IMR-90 (cell line): Measurements from ENCODE around the gene SLC22A7. TPM values are rescaled to one million over a fixed set of nuclear protein-coding genes. Genes with fewer than 3 reads are reported as not detected.

Source experiments
- ATAC-seq: fragments of 200-7000 bp; cut with Tn5 transposase; 2 replicates; pipeline ENCODE4 v1.9.1; 2020; ENCODE audit warnings: low read depth, mild to moderate bottlenecking, moderate library complexity
- BruUV-seq: library from RNA; stranded (reverse); fragments of 400-500 nt; replicated peaks from 2 replicates; lab custom pipeline; 2021; lab: Mats Ljungman, UMichigan
- CTCF ChIA-PET: fragments of 300-600 bp; formaldehyde crosslinking; extraction: SDS; loops from one replicate; lab custom pipeline; 2021; ENCODE audit warnings: antibody characterized with exemption; lab: Yijun Ruan, JAX
- POLR2A ChIA-PET: fragments of 300-600 bp; sonication (Branson Sonifier 250); formaldehyde crosslinking; loops from one replicate; lab custom pipeline; 2022; ENCODE audit warnings: antibody characterized with exemption; ENCODE audit not compliant: unreplicated experiment; lab: Charles Lee
- DNase-seq: peaks from one replicate; pipeline ENCODE4 v3.0.0; 2013
- H2AFZ ChIP-seq: replicated peaks from 2 replicates; pipeline ENCODE3; 2013; ENCODE audit warnings: low read length, mild to moderate bottlenecking; ENCODE audit not compliant: poor library complexity
- H2AK5ac ChIP-seq: 2 replicates; pipeline ENCODE4 v1.6.1; 2013; ENCODE audit warnings: low read depth, low read length, inconsistent platforms
- H2AK9ac ChIP-seq: replicated peaks from 2 replicates; pipeline ENCODE3; 2013; ENCODE audit warnings: mild to moderate bottlenecking, low read depth, low read length, moderate library complexity; ENCODE audit not compliant: poor library complexity
- H2BK120ac ChIP-seq: 2 replicates; pipeline ENCODE4 v1.6.1; 2013; ENCODE audit warnings: low read depth, low read length, inconsistent platforms
- H2BK15ac ChIP-seq: 3 replicates; pipeline ENCODE4 v1.6.1; 2013; ENCODE audit warnings: low read depth, low read length, inconsistent platforms
- H2BK20ac ChIP-seq: 2 replicates; pipeline ENCODE4 v1.6.1; 2013; ENCODE audit warnings: low read depth, mild to moderate bottlenecking, inconsistent platforms, low read length, moderate library complexity
- H2BK5ac ChIP-seq: 2 replicates; pipeline ENCODE4 v1.6.1; 2013; ENCODE audit warnings: mild to moderate bottlenecking, low read depth, low read length, inconsistent platforms; ENCODE audit not compliant: poor library complexity, severe bottlenecking
- H3K14ac ChIP-seq: replicated peaks from 2 replicates; pipeline ENCODE4 v1.6.1; 2013; ENCODE audit warnings: low read depth, low read length, inconsistent platforms
- H3K18ac ChIP-seq: 2 replicates; pipeline ENCODE4 v1.6.1; 2013; ENCODE audit warnings: low read depth, low read length, control low read depth
- H3K23ac ChIP-seq: 2 replicates; pipeline ENCODE4 v1.6.1; 2013; ENCODE audit warnings: low read depth, low read length, inconsistent platforms
- H3K27ac ChIP-seq: 2 replicates; pipeline ENCODE4 v1.5.1; 2013; ENCODE audit warnings: mild to moderate bottlenecking, control low read depth, low read length; ENCODE audit not compliant: insufficient read depth
- H3K27me3 ChIP-seq: 2 replicates; pipeline ENCODE4 v1.6.1; 2013; ENCODE audit warnings: low read length; ENCODE audit not compliant: control insufficient read depth, insufficient read depth
- H3K36me3 ChIP-seq: 2 replicates; pipeline ENCODE4 v1.6.1; 2013; ENCODE audit warnings: low read length, mixed read lengths; ENCODE audit not compliant: control insufficient read depth, insufficient read depth
- H3K4ac ChIP-seq: 2 replicates; pipeline ENCODE4 v1.6.1; 2013; ENCODE audit warnings: low read depth, low read length, inconsistent platforms
- H3K4me1 ChIP-seq: 2 replicates; pipeline ENCODE4 v1.6.1; 2013; ENCODE audit warnings: low read length, mixed read lengths; ENCODE audit not compliant: control insufficient read depth, insufficient read depth
- H3K4me2 ChIP-seq: 2 replicates; pipeline ENCODE4 v1.6.1; 2013; ENCODE audit warnings: low read depth, mild to moderate bottlenecking, control low read depth, low read length, moderate library complexity
- H3K4me3 ChIP-seq: 2 replicates; pipeline ENCODE4 v1.5.1; 2013; ENCODE audit warnings: low read depth, mild to moderate bottlenecking, control low read depth, low read length, moderate library complexity; ENCODE audit not compliant: insufficient read depth
- H3K56ac ChIP-seq: 2 replicates; pipeline ENCODE4 v1.6.1; 2013; ENCODE audit warnings: low read length, inconsistent platforms; ENCODE audit not compliant: insufficient read depth; ENCODE audit errors: extremely low read depth
- H3K79me1 ChIP-seq, 2 experiments: 2 replicates each; pipeline ENCODE4 v1.6.1; 2013; ENCODE audit warnings: low read length in 2 of 2, inconsistent platforms in 1 of 2, low read depth in 1 of 2
- H3K9ac ChIP-seq: 2 replicates; pipeline ENCODE4 v1.6.1; 2013; ENCODE audit warnings: low read depth, low read length, control low read depth
- H3K9me1 ChIP-seq: 2 replicates; pipeline ENCODE4 v1.6.1; 2013; ENCODE audit warnings: low read length, inconsistent platforms; ENCODE audit not compliant: insufficient read depth
- H3K9me3 ChIP-seq: 2 replicates; pipeline ENCODE4 v1.6.1; 2013; ENCODE audit warnings: low read length; ENCODE audit not compliant: control insufficient read depth, insufficient read depth
- H4K20me1 ChIP-seq: 2 replicates; pipeline ENCODE4 v1.6.1; 2013; ENCODE audit warnings: low read length, inconsistent platforms; ENCODE audit not compliant: insufficient read depth
- H4K5ac ChIP-seq: 2 replicates; pipeline ENCODE4 v1.6.1; 2013; ENCODE audit warnings: mild to moderate bottlenecking, low read depth, low read length, control low read depth
- H4K8ac ChIP-seq, 2 experiments: 2 replicates each; pipeline ENCODE4 v1.6.1; 2013; ENCODE audit warnings: low read depth in 2 of 2, low read length in 2 of 2, control low read depth in 1 of 2, inconsistent platforms in 1 of 2
- H4K91ac ChIP-seq: 2 replicates; pipeline ENCODE4 v1.6.1; 2013; ENCODE audit warnings: low read depth, low read length, inconsistent platforms; ENCODE audit not compliant: insufficient read depth
- BHLHE40 ChIP-seq: fragments of 150-350 bp; IDR thresholded peaks from 2 replicates; pipeline ENCODE4 v1.6.1; 2016; ENCODE audit warnings: mild to moderate bottlenecking, low read depth, low read length
- CEBPB ChIP-seq: IDR thresholded peaks from 2 replicates; pipeline ENCODE4 v1.6.1; 2012; ENCODE audit warnings: low read depth, low read length, improper control_type of control experiment
- CHD1 ChIP-seq: IDR thresholded peaks from 2 replicates; pipeline ENCODE4 v1.6.1; 2012; ENCODE audit warnings: low read depth, low read length, improper control_type of control experiment
- ELK1 ChIP-seq: fragments of 150-350 bp; IDR thresholded peaks from 2 replicates; pipeline ENCODE4 v1.6.1; 2016; ENCODE audit warnings: low read depth, mild to moderate bottlenecking, low read length, moderate library complexity, borderline replicate concordance
- FOS ChIP-seq: fragments of 150-350 bp; IDR thresholded peaks from 2 replicates; pipeline ENCODE4 v1.6.1; 2016; ENCODE audit warnings: low read depth, low read length
- MXI1 ChIP-seq: IDR thresholded peaks from 2 replicates; pipeline ENCODE4 v1.6.1; 2012; ENCODE audit warnings: low read depth, mild to moderate bottlenecking, low read length, moderate library complexity, borderline replicate concordance
- NFE2L2 ChIP-seq: fragments of 150-350 bp; IDR thresholded peaks from 2 replicates; pipeline ENCODE4 v1.6.1; 2016; ENCODE audit warnings: low read depth, mild to moderate bottlenecking, low read length
- POLR2A ChIP-seq: IDR thresholded peaks from 2 replicates; pipeline ENCODE4 v1.6.1; 2012; ENCODE audit warnings: mild to moderate bottlenecking, low read depth, low read length
- RAD21 ChIP-seq: IDR thresholded peaks from 2 replicates; pipeline ENCODE4 v1.6.1; 2012; ENCODE audit warnings: low read length, improper control_type of control experiment
- RCOR1 ChIP-seq: IDR thresholded peaks from 2 replicates; pipeline ENCODE4 v1.6.1; 2012; ENCODE audit warnings: mild to moderate bottlenecking, low read length, improper control_type of control experiment; ENCODE audit not compliant: insufficient replicate concordance
- RFX5 ChIP-seq: IDR thresholded peaks from 2 replicates; pipeline ENCODE4 v1.8.0; 2012; ENCODE audit warnings: low read depth, mild to moderate bottlenecking, low read length, moderate library complexity
- SMC3 ChIP-seq: fragments of 150-350 bp; IDR thresholded peaks from 2 replicates; pipeline ENCODE4 v1.6.1; 2016; ENCODE audit warnings: low read depth, mild to moderate bottlenecking, antibody characterized with exemption, low read length, moderate library complexity
- WGBS, 2 experiments: methylation state at CpG; one replicate each; pipeline versions ENCODE4 v1.1.5 to v1.1.7; 2013; ENCODE audit warnings: missing lambda C conversion rate in 2 of 2; ENCODE audit not compliant: insufficient read length in 1 of 2; ENCODE audit errors: extremely low coverage in 2 of 2; 5-methylcytosine and 5-hydroxymethylcytosine counted together
- dilution Hi-C: fragments of 300-500 bp; cut with HindIII; formaldehyde crosslinking; loops from one replicate; pipeline ENCODE4 v1.14.3; 2018; ENCODE audit warnings: low sequenced_read_pairs; ENCODE audit not compliant: unreplicated experiment
- in situ Hi-C: fragments of 300-500 bp; cut with MboI; formaldehyde crosslinking; loops from 3 replicates; pipeline ENCODE4 v1.14.3; 2019; ENCODE audit warnings: low sequenced_read_pairs, inconsistent platforms, mixed read lengths
- intact Hi-C: fragments of 100-400 bp; cut with micrococcal nuclease; formaldehyde crosslinking; loops from 2 replicates; pipeline ENCODE4 v1.10.0; 2022
- polyA plus RNA-seq, 3 experiments: library from polyadenylated mRNA; depleted of rRNA; stranded (reverse); fragments of >200 nt; gene quantifications; 2 replicates each; pipeline ENCODE4 v1.2.3, GENCODE V29; 2012; ENCODE audit warnings: low replicate concordance in 1 of 3
- total RNA-seq: library from RNA; depleted of rRNA; stranded (reverse); fragments of >200 nt; gene quantifications from 2 replicates; pipeline ENCODE4 v1.2.3, GENCODE V29; 2012
- TF ChIP-seq, protein P1 (sequence below): fragments of 150-350 bp; IDR thresholded peaks from 2 replicates; pipeline ENCODE4 v1.6.1; 2017; ENCODE audit warnings: mild to moderate bottlenecking, antibody characterized with exemption, low read length, low read depth
- TF ChIP-seq, protein P2 (sequence below): conservative IDR thresholded peaks from 2 replicates; pipeline ENCODE4 v1.5.1; 2012; ENCODE audit warnings: mild to moderate bottlenecking, low read depth, low read length, improper control_type of control experiment

The SLC22A7 gene
- total and polyA plus RNA-seq, 2 of the 4 experiments (the other 2 are of a cell fraction), result not detected

- CTCF ChIA-PET, result no interaction called here
- intact Hi-C loops, result no loop called here
- no TSS peak for BruUV-seq
Measured at GRCh38 chr6:43292341-43292740, 5.7 kb upstream of the SLC22A7 start.

More at GRCh38 chr6:43292341-43292740, 5.7 kb upstream of the SLC22A7 start:
- no peak overlapping the region for H2BK20ac ChIP-seq
- no peak overlapping the region for H4K8ac ChIP-seq
- H4K91ac ChIP-seq, result no peak overlapping the region
- no peak overlapping the region for H2BK120ac ChIP-seq
- H3K18ac ChIP-seq, result no peak overlapping the region
- dilution Hi-C loops, result no loop called here
- no peak overlapping the region for H2BK15ac ChIP-seq
- TF ChIP-seq FOS (no peak), RFX5 (no peak), MXI1 (no peak), BHLHE40 (no peak), CHD1 (no peak), POLR2A (no peak), RCOR1 (no peak), NFE2L2 (no peak), RAD21 (no peak), CEBPB (no peak), SMC3 (no peak), ELK1 (no peak)
- TF ChIP-seq, protein P1, sequence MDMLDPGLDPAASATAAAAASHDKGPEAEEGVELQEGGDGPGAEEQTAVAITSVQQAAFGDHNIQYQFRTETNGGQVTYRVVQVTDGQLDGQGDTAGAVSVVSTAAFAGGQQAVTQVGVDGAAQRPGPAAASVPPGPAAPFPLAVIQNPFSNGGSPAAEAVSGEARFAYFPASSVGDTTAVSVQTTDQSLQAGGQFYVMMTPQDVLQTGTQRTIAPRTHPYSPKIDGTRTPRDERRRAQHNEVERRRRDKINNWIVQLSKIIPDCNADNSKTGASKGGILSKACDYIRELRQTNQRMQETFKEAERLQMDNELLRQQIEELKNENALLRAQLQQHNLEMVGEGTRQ, result no peak
- TF ChIP-seq, protein P2, sequence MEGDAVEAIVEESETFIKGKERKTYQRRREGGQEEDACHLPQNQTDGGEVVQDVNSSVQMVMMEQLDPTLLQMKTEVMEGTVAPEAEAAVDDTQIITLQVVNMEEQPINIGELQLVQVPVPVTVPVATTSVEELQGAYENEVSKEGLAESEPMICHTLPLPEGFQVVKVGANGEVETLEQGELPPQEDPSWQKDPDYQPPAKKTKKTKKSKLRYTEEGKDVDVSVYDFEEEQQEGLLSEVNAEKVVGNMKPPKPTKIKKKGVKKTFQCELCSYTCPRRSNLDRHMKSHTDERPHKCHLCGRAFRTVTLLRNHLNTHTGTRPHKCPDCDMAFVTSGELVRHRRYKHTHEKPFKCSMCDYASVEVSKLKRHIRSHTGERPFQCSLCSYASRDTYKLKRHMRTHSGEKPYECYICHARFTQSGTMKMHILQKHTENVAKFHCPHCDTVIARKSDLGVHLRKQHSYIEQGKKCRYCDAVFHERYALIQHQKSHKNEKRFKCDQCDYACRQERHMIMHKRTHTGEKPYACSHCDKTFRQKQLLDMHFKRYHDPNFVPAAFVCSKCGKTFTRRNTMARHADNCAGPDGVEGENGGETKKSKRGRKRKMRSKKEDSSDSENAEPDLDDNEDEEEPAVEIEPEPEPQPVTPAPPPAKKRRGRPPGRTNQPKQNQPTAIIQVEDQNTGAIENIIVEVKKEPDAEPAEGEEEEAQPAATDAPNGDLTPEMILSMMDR, result no peak
- H4K20me1 ChIP-seq, result no peaks in the 10 kb centered on the region
- no peaks in the 10 kb centered on the region for H3K79me1 ChIP-seq
- H3K23ac ChIP-seq, result no peak overlapping the region
- no peak overlapping the region for H3K56ac ChIP-seq
- no peaks in the 10 kb centered on the region for H3K9me1 ChIP-seq
- H2BK5ac ChIP-seq, result no peak overlapping the region
- H2AK9ac ChIP-seq, result no peak overlapping the region
- no peak overlapping the region for H2AK5ac ChIP-seq
- no peaks in the 10 kb centered on the region for H3K4me1 ChIP-seq
- no peak overlapping the region for H3K27ac ChIP-seq
- in situ Hi-C loops, result no loop called here
- no peak overlapping the region for H3K4me2 ChIP-seq
- no peaks in the 10 kb centered on the region for H3K9me3 ChIP-seq
- no CpG with 5 or more reads among the region's 6 CpGs for WGBS, 2 experiments
- H3K14ac ChIP-seq, result no peak overlapping the region
- peaks cover 31% of the 10 kb centered on the region for H3K27me3 ChIP-seq
- H3K36me3 ChIP-seq, result no peaks in the 10 kb centered on the region
- H2AFZ ChIP-seq, result no peak overlapping the region
- H3K9ac ChIP-seq, result no peak overlapping the region
- no peak for ATAC-seq
- H4K5ac ChIP-seq, result no peak overlapping the region
- POLR2A ChIA-PET, result no interaction called here
- no peak overlapping the region for H3K4me3 ChIP-seq
- no peak overlapping the region for H3K4ac ChIP-seq
- DNase-seq, result no peak
